Sigmoid colon (tissue), 4 donors: ENCODE data around the gene CASP1.

Experiments
- EP300 ChIP-seq, 4 donors: sonication (generic); formaldehyde crosslinking; IDR thresholded peaks; one replicate each; pipeline ENCODE4 v1.6.1; 2017; ENCODE audit warnings: antibody characterized with exemption in 4 of 4
- POLR2A ChIP-seq, 2 donors: fragments of 450-650 bp; IDR thresholded peaks; one replicate each; pipeline ENCODE4 v1.6.1; 2016; ENCODE audit warnings: antibody characterized with exemption in 2 of 2, mild to moderate bottlenecking in 2 of 2, moderate library complexity in 2 of 2
- POLR2AphosphoS5 ChIP-seq, 4 donors: sonication (generic); formaldehyde crosslinking; IDR thresholded peaks; one replicate each; pipeline ENCODE4 v1.6.1; 2017; ENCODE audit warnings: antibody characterized with exemption in 4 of 4
- TF ChIP-seq, protein P1 (sequence below), 4 experiments: fragments of 450-650 bp in 3 of 4; fragments of 200-600 bp in 1 of 4; IDR thresholded peaks; one replicate each; pipeline ENCODE4 v1.5.1; 2016 to 2019; ENCODE audit warnings: antibody characterized with exemption in 4 of 4, mild to moderate bottlenecking in 3 of 4, moderate library complexity in 2 of 4

DNA sequence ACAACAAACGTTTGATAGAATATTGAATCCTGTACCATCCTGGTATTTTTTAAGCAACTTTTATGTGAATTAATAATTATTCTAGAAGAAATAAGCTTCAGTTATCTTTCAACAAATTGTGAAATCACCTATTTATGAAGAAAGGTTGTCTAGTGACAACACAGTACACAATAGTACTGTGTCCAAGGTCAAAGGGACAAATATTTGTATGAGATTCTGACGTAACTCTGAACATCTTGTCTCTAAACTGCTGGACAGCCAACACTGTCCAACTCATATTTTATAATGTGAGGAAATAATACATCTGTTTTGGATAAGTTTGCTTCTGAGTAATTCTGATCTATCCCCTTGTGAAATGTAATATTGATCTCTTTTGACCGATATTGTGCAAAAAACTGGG lies 30.9 kb downstream of the CASP1 start:
- no peak for TF ChIP-seq EP300 (IDR thresholded peaks at IDR 0.05)
- TF ChIP-seq, protein P1, sequence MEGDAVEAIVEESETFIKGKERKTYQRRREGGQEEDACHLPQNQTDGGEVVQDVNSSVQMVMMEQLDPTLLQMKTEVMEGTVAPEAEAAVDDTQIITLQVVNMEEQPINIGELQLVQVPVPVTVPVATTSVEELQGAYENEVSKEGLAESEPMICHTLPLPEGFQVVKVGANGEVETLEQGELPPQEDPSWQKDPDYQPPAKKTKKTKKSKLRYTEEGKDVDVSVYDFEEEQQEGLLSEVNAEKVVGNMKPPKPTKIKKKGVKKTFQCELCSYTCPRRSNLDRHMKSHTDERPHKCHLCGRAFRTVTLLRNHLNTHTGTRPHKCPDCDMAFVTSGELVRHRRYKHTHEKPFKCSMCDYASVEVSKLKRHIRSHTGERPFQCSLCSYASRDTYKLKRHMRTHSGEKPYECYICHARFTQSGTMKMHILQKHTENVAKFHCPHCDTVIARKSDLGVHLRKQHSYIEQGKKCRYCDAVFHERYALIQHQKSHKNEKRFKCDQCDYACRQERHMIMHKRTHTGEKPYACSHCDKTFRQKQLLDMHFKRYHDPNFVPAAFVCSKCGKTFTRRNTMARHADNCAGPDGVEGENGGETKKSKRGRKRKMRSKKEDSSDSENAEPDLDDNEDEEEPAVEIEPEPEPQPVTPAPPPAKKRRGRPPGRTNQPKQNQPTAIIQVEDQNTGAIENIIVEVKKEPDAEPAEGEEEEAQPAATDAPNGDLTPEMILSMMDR (IDR thresholded peaks at IDR 0.05), result no peak
- no peak for TF ChIP-seq POLR2A (IDR thresholded peaks at IDR 0.05)
- peak in 2 of 4 donors; percentile 16 to 24 for TF ChIP-seq POLR2AphosphoS5 (IDR thresholded peaks at IDR 0.05)
